Glomerular endothelial cell (primary cell): Measurements from ENCODE around the gene ARHGAP12. TPM values are rescaled to one million over a fixed set of nuclear protein-coding genes. Genes with fewer than 3 reads are reported as not detected.
"Not testable (repeated sequence)": the region's sequence is repeated elsewhere in the genome, so short reads cannot be mapped to it uniquely, and the experiment has no call there.

Source experiments
- DNase-seq: peaks from one replicate; pipeline ENCODE4 v3.0.0-alpha.2; 2011; ENCODE audit warnings: low read depth, low spot score; ENCODE audit errors: extremely low read depth
- total RNA-seq: library from RNA; depleted of rRNA; stranded (reverse); fragments of >200 nt; gene quantifications from 2 replicates; pipeline ENCODE4 v1.2.3, GENCODE V29; 2015

Gene ARHGAP12
- total RNA-seq, 1 donor from 2014 or later = 24.7 TPM

GRCh38 chr10:31774928-31775650 lies 153.5 kb downstream of the ARHGAP12 start:
- DNase-seq = no peak

- DNase-seq = no peak
These were observed 154.2 kb downstream of the ARHGAP12 start for GRCh38 chr10:31774299-31774900.

- no peak for DNase-seq
These were observed 154.8 kb downstream of the ARHGAP12 start for GRCh38 chr10:31773749-31774298.

- no peak for DNase-seq
These were observed 157.2 kb downstream of the ARHGAP12 start for GRCh38 chr10:31771331-31771831.

- no peak for DNase-seq
These were observed 158.2 kb downstream of the ARHGAP12 start for GRCh38 chr10:31770307-31770902.

GRCh38 chr10:31769564-31769963 lies 159.1 kb downstream of the ARHGAP12 start:
- DNase-seq = no peak

- DNase-seq = not testable (repeated sequence)
These were observed 159.7 kb downstream of the ARHGAP12 start for GRCh38 chr10:31768935-31769334.

GRCh38 chr10:31768467-31768866 lies 160.2 kb downstream of the ARHGAP12 start:
- DNase-seq = no peak

- no peak for DNase-seq
These were observed 163.1 kb downstream of the ARHGAP12 start for GRCh38 chr10:31765541-31765940.

- DNase-seq = no peak
These were observed 166.3 kb downstream of the ARHGAP12 start for GRCh38 chr10:31762316-31762715.

GRCh38 chr10:31761156-31761555 lies 167.5 kb downstream of the ARHGAP12 start:
- no peak for DNase-seq

GRCh38 chr10:31760674-31761081 lies 168.0 kb downstream of the ARHGAP12 start:
- DNase-seq = no peak

- DNase-seq = peak; percentile 91
These were observed 168.6 kb downstream of the ARHGAP12 start for GRCh38 chr10:31759799-31760626.

- DNase-seq = no peak
These were observed 169.4 kb downstream of the ARHGAP12 start for GRCh38 chr10:31759124-31759798.

GRCh38 chr10:31758495-31758894 lies 170.1 kb downstream of the ARHGAP12 start:
- no peak for DNase-seq

- DNase-seq = no peak
These were observed 170.8 kb downstream of the ARHGAP12 start for GRCh38 chr10:31757831-31758230.

GRCh38 chr10:31757386-31757791 lies 171.2 kb downstream of the ARHGAP12 start:
- no peak for DNase-seq

- DNase-seq = no peak
These were observed 171.9 kb downstream of the ARHGAP12 start for GRCh38 chr10:31756729-31757110.

- DNase-seq = no peak
These were observed 172.4 kb downstream of the ARHGAP12 start for GRCh38 chr10:31756101-31756728.
